HEK293 (cell line): Measurements from ENCODE around the gene ME3.
A peak's percentile ranks its signal among the peaks of the same experiment; 100 is the strongest.

Source experiments
- BCL11A ChIP-seq: fragments of 450-650 bp; formaldehyde crosslinking; IDR thresholded peaks from 2 replicates; pipeline ENCODE4 v1.5.1; 2016; ENCODE audit warnings: low read depth, missing biosample characterization, missing genetic modification characterization
- GLIS2 ChIP-seq: fragments of 450-650 bp; formaldehyde crosslinking; IDR thresholded peaks from 2 replicates; pipeline ENCODE4 v1.5.1; 2016; ENCODE audit warnings: missing biosample characterization, missing genetic modification characterization
- KLF16 ChIP-seq: fragments of 450-650 bp; formaldehyde crosslinking; IDR thresholded peaks from 2 replicates; pipeline ENCODE4 v1.5.1; 2017; ENCODE audit warnings: missing biosample characterization, missing genetic modification characterization
- KLF9 ChIP-seq: fragments of 450-650 bp; formaldehyde crosslinking; IDR thresholded peaks from 2 replicates; pipeline ENCODE4 v1.5.1; 2016; ENCODE audit warnings: missing biosample characterization, missing genetic modification characterization, low read depth
- SP7 ChIP-seq: fragments of 450-650 bp; formaldehyde crosslinking; IDR thresholded peaks from 2 replicates; pipeline ENCODE4 v1.5.1; 2016; ENCODE audit warnings: missing biosample characterization, missing genetic modification characterization
- ZBTB21 ChIP-seq: fragments of 450-650 bp; formaldehyde crosslinking; IDR thresholded peaks from 2 replicates; pipeline ENCODE4 v1.5.1; 2017; ENCODE audit warnings: missing biosample characterization, missing genetic modification characterization
- ZFP41 ChIP-seq: fragments of 450-650 bp; formaldehyde crosslinking; IDR thresholded peaks from 2 replicates; pipeline ENCODE4 v1.5.1; 2016; ENCODE audit warnings: missing biosample characterization, missing genetic modification characterization, borderline replicate concordance
- ZNF121 ChIP-seq: fragments of 450-650 bp; formaldehyde crosslinking; IDR thresholded peaks from 2 replicates; pipeline ENCODE4 v1.5.1; 2016; ENCODE audit warnings: missing biosample characterization, missing genetic modification characterization
- ZNF140 ChIP-seq: fragments of 450-650 bp; formaldehyde crosslinking; IDR thresholded peaks from 2 replicates; pipeline ENCODE4 v1.5.1; 2016; ENCODE audit warnings: missing biosample characterization, missing genetic modification characterization
- ZNF184 ChIP-seq: fragments of 450-650 bp; IDR thresholded peaks from 2 replicates; pipeline ENCODE4 v1.5.1; 2018; ENCODE audit warnings: missing biosample characterization, mild to moderate bottlenecking, missing genetic modification characterization
- ZNF362 ChIP-seq: fragments of 450-650 bp; formaldehyde crosslinking; IDR thresholded peaks from 2 replicates; pipeline ENCODE4 v1.5.1; 2016; ENCODE audit warnings: missing biosample characterization, missing genetic modification characterization
- ZNF391 ChIP-seq: fragments of 450-650 bp; formaldehyde crosslinking; IDR thresholded peaks from 2 replicates; pipeline ENCODE4 v1.5.1; 2016; ENCODE audit warnings: low read depth, missing biosample characterization, missing genetic modification characterization, borderline replicate concordance
- ZNF404 ChIP-seq: fragments of 450-650 bp; formaldehyde crosslinking; IDR thresholded peaks from 2 replicates; pipeline ENCODE4 v1.5.1; 2017; ENCODE audit warnings: missing biosample characterization, missing genetic modification characterization
- ZNF426 ChIP-seq: fragments of 450-650 bp; formaldehyde crosslinking; IDR thresholded peaks from 2 replicates; pipeline ENCODE4 v1.5.1; 2017; ENCODE audit warnings: missing biosample characterization, missing genetic modification characterization, mild to moderate bottlenecking, inconsistent platforms, moderate library complexity
- ZNF518A ChIP-seq: fragments of 450-650 bp; formaldehyde crosslinking; conservative IDR thresholded peaks from 2 replicates; pipeline ENCODE4 v1.5.1; 2016; ENCODE audit warnings: low read depth, missing biosample characterization, missing genetic modification characterization
- ZNF555 ChIP-seq: fragments of 450-650 bp; formaldehyde crosslinking; conservative IDR thresholded peaks from 2 replicates; pipeline ENCODE4 v1.5.1; 2017; ENCODE audit warnings: missing biosample characterization, mild to moderate bottlenecking, missing genetic modification characterization, inconsistent platforms
- ZNF664 ChIP-seq: fragments of 450-650 bp; formaldehyde crosslinking; IDR thresholded peaks from 2 replicates; pipeline ENCODE4 v1.5.1; 2016; ENCODE audit warnings: missing biosample characterization, missing genetic modification characterization
- ZNF785 ChIP-seq: fragments of 450-650 bp; formaldehyde crosslinking; IDR thresholded peaks from 2 replicates; pipeline ENCODE4 v1.5.1; 2016; ENCODE audit warnings: missing biosample characterization, missing genetic modification characterization
- TF ChIP-seq, protein P1 (sequence below): fragments of 450-650 bp; formaldehyde crosslinking; IDR thresholded peaks from 2 replicates; pipeline ENCODE4 v1.5.1; 2016; ENCODE audit warnings: missing biosample characterization, missing genetic modification characterization
- TF ChIP-seq, protein P2 (sequence below): fragments of 450-650 bp; formaldehyde crosslinking; IDR thresholded peaks from 2 replicates; pipeline ENCODE4 v1.5.1; 2016; ENCODE audit warnings: missing biosample characterization, missing genetic modification characterization
- TF ChIP-seq, protein P3 (sequence below): IDR thresholded peaks from 2 replicates; pipeline ENCODE4 v1.6.1; 2011; ENCODE audit warnings: mild to moderate bottlenecking, low read depth, low read length, borderline replicate concordance
- TF ChIP-seq, protein P4 (sequence below): fragments of 450-650 bp; formaldehyde crosslinking; IDR thresholded peaks from 2 replicates; pipeline ENCODE4 v1.5.1; 2016; ENCODE audit warnings: missing biosample characterization, missing genetic modification characterization, borderline replicate concordance

Gene ME3

GRCh38 chr11:86523738-86524619 is 148.4 kb downstream of the ME3 start (continued):
- TF ChIP-seq ZNF518A (tag by site-specific recombination) (peak; percentile 39; the same call in 1 of the 2 replicates), ZNF404 (tag by site-specific recombination) (no peak), ZFP41 (tag by site-specific recombination) (no peak), ZNF184 (tag by site-specific recombination) (0 out of 2 replicates have a peak, but pooled peaks have one; percentile 51), KLF9 (tag by site-specific recombination) (no peak), SP7 (tag by site-specific recombination) (peak; percentile 88), ZNF664 (tag by site-specific recombination) (peak; percentile 6; the same call in 1 of the 2 replicates), ZNF785 (no peak), ZNF555 (tag by site-specific recombination) (no peak), ZNF391 (tag by site-specific recombination) (peak; percentile 72; the same call in 1 of the 2 replicates), GLIS2 (tag by site-specific recombination) (no peak), ZNF121 (tag by site-specific recombination) (no peak), ZNF362 (peak; percentile 90), ZNF426 (tag by site-specific recombination) (no peak; the same call in 1 of the 2 replicates), KLF16 (tag by site-specific recombination) (no peak), ZBTB21 (tag by site-specific recombination) (peak; percentile 75), BCL11A (tag by site-specific recombination) (peak; percentile 75; the same call in 1 of the 2 replicates), ZNF140 (tag by site-specific recombination) (no peak)
- TF ChIP-seq, protein P1, sequence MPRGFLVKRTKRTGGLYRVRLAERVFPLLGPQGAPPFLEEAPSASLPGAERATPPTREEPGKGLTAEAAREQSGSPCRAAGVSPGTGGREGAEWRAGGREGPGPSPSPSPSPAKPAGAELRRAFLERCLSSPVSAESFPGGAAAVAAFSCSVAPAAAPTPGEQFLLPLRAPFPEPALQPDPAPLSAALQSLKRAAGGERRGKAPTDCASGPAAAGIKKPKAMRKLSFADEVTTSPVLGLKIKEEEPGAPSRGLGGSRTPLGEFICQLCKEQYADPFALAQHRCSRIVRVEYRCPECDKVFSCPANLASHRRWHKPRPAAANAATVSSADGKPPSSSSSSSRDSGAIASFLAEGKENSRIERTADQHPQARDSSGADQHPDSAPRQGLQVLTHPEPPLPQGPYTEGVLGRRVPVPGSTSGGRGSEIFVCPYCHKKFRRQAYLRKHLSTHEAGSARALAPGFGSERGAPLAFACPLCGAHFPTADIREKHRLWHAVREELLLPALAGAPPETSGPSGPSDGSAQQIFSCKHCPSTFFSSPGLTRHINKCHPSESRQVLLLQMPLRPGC (tag by site-specific recombination): peak; percentile 93
- TF ChIP-seq, protein P2, sequence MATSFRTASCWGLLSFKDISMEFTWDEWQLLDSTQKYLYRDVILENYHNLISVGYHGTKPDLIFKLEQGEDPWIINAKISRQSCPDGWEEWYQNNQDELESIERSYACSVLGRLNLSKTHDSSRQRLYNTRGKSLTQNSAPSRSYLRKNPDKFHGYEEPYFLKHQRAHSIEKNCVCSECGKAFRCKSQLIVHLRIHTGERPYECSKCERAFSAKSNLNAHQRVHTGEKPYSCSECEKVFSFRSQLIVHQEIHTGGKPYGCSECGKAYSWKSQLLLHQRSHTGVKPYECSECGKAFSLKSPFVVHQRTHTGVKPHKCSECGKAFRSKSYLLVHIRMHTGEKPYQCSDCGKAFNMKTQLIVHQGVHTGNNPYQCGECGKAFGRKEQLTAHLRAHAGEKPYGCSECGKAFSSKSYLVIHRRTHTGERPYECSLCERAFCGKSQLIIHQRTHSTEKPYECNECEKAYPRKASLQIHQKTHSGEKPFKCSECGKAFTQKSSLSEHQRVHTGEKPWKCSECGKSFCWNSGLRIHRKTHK (tag by site-specific recombination): no peak
- TF ChIP-seq, protein P3, sequence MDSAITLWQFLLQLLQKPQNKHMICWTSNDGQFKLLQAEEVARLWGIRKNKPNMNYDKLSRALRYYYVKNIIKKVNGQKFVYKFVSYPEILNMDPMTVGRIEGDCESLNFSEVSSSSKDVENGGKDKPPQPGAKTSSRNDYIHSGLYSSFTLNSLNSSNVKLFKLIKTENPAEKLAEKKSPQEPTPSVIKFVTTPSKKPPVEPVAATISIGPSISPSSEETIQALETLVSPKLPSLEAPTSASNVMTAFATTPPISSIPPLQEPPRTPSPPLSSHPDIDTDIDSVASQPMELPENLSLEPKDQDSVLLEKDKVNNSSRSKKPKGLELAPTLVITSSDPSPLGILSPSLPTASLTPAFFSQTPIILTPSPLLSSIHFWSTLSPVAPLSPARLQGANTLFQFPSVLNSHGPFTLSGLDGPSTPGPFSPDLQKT: no peak
- TF ChIP-seq, protein P4, sequence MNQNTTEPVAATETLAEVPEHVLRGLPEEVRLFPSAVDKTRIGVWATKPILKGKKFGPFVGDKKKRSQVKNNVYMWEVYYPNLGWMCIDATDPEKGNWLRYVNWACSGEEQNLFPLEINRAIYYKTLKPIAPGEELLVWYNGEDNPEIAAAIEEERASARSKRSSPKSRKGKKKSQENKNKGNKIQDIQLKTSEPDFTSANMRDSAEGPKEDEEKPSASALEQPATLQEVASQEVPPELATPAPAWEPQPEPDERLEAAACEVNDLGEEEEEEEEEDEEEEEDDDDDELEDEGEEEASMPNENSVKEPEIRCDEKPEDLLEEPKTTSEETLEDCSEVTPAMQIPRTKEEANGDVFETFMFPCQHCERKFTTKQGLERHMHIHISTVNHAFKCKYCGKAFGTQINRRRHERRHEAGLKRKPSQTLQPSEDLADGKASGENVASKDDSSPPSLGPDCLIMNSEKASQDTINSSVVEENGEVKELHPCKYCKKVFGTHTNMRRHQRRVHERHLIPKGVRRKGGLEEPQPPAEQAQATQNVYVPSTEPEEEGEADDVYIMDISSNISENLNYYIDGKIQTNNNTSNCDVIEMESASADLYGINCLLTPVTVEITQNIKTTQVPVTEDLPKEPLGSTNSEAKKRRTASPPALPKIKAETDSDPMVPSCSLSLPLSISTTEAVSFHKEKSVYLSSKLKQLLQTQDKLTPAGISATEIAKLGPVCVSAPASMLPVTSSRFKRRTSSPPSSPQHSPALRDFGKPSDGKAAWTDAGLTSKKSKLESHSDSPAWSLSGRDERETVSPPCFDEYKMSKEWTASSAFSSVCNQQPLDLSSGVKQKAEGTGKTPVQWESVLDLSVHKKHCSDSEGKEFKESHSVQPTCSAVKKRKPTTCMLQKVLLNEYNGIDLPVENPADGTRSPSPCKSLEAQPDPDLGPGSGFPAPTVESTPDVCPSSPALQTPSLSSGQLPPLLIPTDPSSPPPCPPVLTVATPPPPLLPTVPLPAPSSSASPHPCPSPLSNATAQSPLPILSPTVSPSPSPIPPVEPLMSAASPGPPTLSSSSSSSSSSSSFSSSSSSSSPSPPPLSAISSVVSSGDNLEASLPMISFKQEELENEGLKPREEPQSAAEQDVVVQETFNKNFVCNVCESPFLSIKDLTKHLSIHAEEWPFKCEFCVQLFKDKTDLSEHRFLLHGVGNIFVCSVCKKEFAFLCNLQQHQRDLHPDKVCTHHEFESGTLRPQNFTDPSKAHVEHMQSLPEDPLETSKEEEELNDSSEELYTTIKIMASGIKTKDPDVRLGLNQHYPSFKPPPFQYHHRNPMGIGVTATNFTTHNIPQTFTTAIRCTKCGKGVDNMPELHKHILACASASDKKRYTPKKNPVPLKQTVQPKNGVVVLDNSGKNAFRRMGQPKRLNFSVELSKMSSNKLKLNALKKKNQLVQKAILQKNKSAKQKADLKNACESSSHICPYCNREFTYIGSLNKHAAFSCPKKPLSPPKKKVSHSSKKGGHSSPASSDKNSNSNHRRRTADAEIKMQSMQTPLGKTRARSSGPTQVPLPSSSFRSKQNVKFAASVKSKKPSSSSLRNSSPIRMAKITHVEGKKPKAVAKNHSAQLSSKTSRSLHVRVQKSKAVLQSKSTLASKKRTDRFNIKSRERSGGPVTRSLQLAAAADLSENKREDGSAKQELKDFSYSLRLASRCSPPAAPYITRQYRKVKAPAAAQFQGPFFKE: no peak
